ENCODE measurements around the gene MAST4.

Gene MAST4

GRCh38 chr5:66927140-66927539 lies 330.9 kb downstream of the MAST4 start:
- TF ChIP-seq CTCF (IDR thresholded peaks at IDR 0.05; ENCODE audit: insufficient read depth, low read depth, low read length, missing control alignments) = no peak

GRCh38 chr5:66929281-66929680 lies 333.1 kb downstream of the MAST4 start:
- TF ChIP-seq CTCF (IDR thresholded peaks at IDR 0.05; ENCODE audit: insufficient read depth, low read depth, low read length, missing control alignments) = no peak
- DNase-seq (ENCODE audit: low read depth) = no peak
- H3K4me3 ChIP-seq (ENCODE audit: low read length) = no peak overlapping the region

More at GRCh38 chr5:66927140-66927539, 330.9 kb downstream of the MAST4 start:
- H3K4me3 ChIP-seq (ENCODE audit: low read length) = no peak overlapping the region
- no peak for DNase-seq (ENCODE audit: low read depth)

GRCh38 chr5:66929995-66930394 lies 333.8 kb downstream of the MAST4 start:
- DNase-seq (ENCODE audit: low read depth) = no peak
- no peak for TF ChIP-seq CTCF (IDR thresholded peaks at IDR 0.05; ENCODE audit: insufficient read depth, low read depth, low read length, missing control alignments)
- H3K4me3 ChIP-seq (ENCODE audit: low read length) = no peak overlapping the region

- no peak for TF ChIP-seq CTCF (IDR thresholded peaks at IDR 0.05; ENCODE audit: insufficient read depth, low read depth, low read length, missing control alignments)
- no peak overlapping the region for H3K4me3 ChIP-seq (ENCODE audit: low read length)
- DNase-seq (ENCODE audit: low read depth) = no peak
Observed at GRCh38 chr5:66931651-66932050, 335.5 kb downstream of the MAST4 start.

- H3K4me3 ChIP-seq (ENCODE audit: low read length) = no peak overlapping the region
- peak; percentile 45 for DNase-seq (ENCODE audit: low read depth)
- no peak for TF ChIP-seq CTCF (IDR thresholded peaks at IDR 0.05; ENCODE audit: insufficient read depth, low read depth, low read length, missing control alignments)
Observed at GRCh38 chr5:66932457-66932856, 336.3 kb downstream of the MAST4 start.

- H3K4me3 ChIP-seq (ENCODE audit: low read length) = no peak overlapping the region
- DNase-seq (ENCODE audit: low read depth) = peak; percentile 79
- no peak for TF ChIP-seq CTCF (IDR thresholded peaks at IDR 0.05; ENCODE audit: insufficient read depth, low read depth, low read length, missing control alignments)
Observed at GRCh38 chr5:66933066-66933465, 336.9 kb downstream of the MAST4 start.

- no peak for TF ChIP-seq CTCF (IDR thresholded peaks at IDR 0.05; ENCODE audit: insufficient read depth, low read depth, low read length, missing control alignments)
- DNase-seq (ENCODE audit: low read depth) = no peak
- no peak overlapping the region for H3K4me3 ChIP-seq (ENCODE audit: low read length)
Observed at GRCh38 chr5:66939094-66939493, 342.9 kb downstream of the MAST4 start.

Measured in epithelial cell of esophagus (primary cell).